PC-3 (cell line): ENCODE data around the gene POLD1. TPM values are rescaled to one million over a fixed set of nuclear protein-coding genes. Genes with fewer than 3 reads are reported as not detected.

Experiments
- ATAC-seq: fragments of 200-7000 bp; cut with Tn5 transposase; 2 replicates; pipeline ENCODE4 v1.9.1; 2020; ENCODE audit warnings: mild to moderate bottlenecking, moderate library complexity
- BruUV-seq: library from RNA; stranded (reverse); fragments of 400-500 nt; replicated peaks from 2 replicates; lab custom pipeline; 2021; lab: Mats Ljungman, UMichigan
- CTCF ChIA-PET: fragments of 300-600 bp; sonication (Branson Sonifier 250); formaldehyde crosslinking; loops from one replicate; lab custom pipeline; 2022; ENCODE audit warnings: antibody characterized with exemption; lab: Charles Lee
- POLR2A ChIA-PET: fragments of 300-600 bp; sonication (Branson Sonifier 250); formaldehyde crosslinking; loops from one replicate; lab custom pipeline; 2022; ENCODE audit warnings: antibody characterized with exemption; ENCODE audit not compliant: unreplicated experiment; lab: Charles Lee
- DNase-seq: peaks from one replicate; pipeline ENCODE4 v3.0.0-alpha.2; 2015
- H2AFZ ChIP-seq: fragments of 300-600 bp; sonication (generic); 2 replicates; pipeline ENCODE4 v1.6.0; 2016; ENCODE audit warnings: antibody characterized with exemption, low read length
- H3F3A ChIP-seq: fragments of 300-600 bp; sonication (generic); one replicate; pipeline ENCODE4 v1.6.0; 2017; ENCODE audit warnings: antibody characterized with exemption, low read length, control low read depth, mild to moderate bottlenecking; ENCODE audit not compliant: unreplicated experiment
- H3K27ac ChIP-seq: fragments of 300-600 bp; sonication (generic); 2 replicates; pipeline ENCODE4 v1.5.1; 2016; ENCODE audit warnings: mild to moderate bottlenecking, low read length
- H3K27me3 ChIP-seq: fragments of 300-600 bp; sonication (generic); 2 replicates; pipeline ENCODE4 v1.6.1; 2016; ENCODE audit warnings: low read length, mixed read lengths
- H3K36me3 ChIP-seq: fragments of 300-600 bp; sonication (generic); 2 replicates; pipeline ENCODE4 v1.6.1; 2016; ENCODE audit warnings: low read depth, mixed run types, low read length, mixed read lengths
- H3K4me1 ChIP-seq: fragments of 300-600 bp; sonication (generic); 2 replicates; pipeline ENCODE4 v1.5.1; 2016; ENCODE audit warnings: low read length; ENCODE audit not compliant: insufficient read depth
- H3K4me2 ChIP-seq: fragments of 300-600 bp; sonication (generic); 2 replicates; pipeline ENCODE4 v1.6.0; 2016; ENCODE audit warnings: low read length
- H3K4me3 ChIP-seq: fragments of 300-600 bp; sonication (generic); 2 replicates; pipeline ENCODE4 v1.5.1; 2016; ENCODE audit warnings: mild to moderate bottlenecking, low read length, mixed read lengths
- H3K79me2 ChIP-seq: fragments of 300-600 bp; sonication (generic); 2 replicates; pipeline ENCODE4 v1.6.1; 2017; ENCODE audit warnings: low read length, mixed read lengths
- H3K9ac ChIP-seq: fragments of 300-600 bp; sonication (generic); 2 replicates; pipeline ENCODE4 v1.6.0; 2016; ENCODE audit warnings: mild to moderate bottlenecking, low read length
- H3K9me2 ChIP-seq: fragments of 300-600 bp; sonication (generic); replicated peaks from 2 replicates; pipeline ENCODE4 v1.6.1; 2016; ENCODE audit warnings: mixed run types, low read length, mixed read lengths
- H3K9me3 ChIP-seq: fragments of 300-600 bp; sonication (generic); 2 replicates; pipeline ENCODE4 v1.6.1; 2016; ENCODE audit warnings: low read length, mixed read lengths
- H4K20me1 ChIP-seq: fragments of 300-600 bp; sonication (generic); 2 replicates; pipeline ENCODE4 v1.6.1; 2016; ENCODE audit warnings: low read length, mixed read lengths
- CTCF ChIP-seq: fragments of 300-600 bp; sonication (generic); conservative IDR thresholded peaks from 2 replicates; pipeline ENCODE4 v1.5.1; 2017; ENCODE audit warnings: antibody characterized with exemption, low read depth, mild to moderate bottlenecking, low read length
- EZH2 ChIP-seq: fragments of 300-600 bp; sonication (generic); IDR thresholded peaks from one replicate; pipeline ENCODE4 v1.6.1; 2017; ENCODE audit warnings: antibody characterized with exemption, mild to moderate bottlenecking, low read length; ENCODE audit not compliant: unreplicated experiment
- EZH2phosphoT487 ChIP-seq: fragments of 300-600 bp; sonication (generic); IDR thresholded peaks from 2 replicates; pipeline ENCODE4 v1.6.1; 2018; ENCODE audit warnings: mild to moderate bottlenecking, antibody characterized with exemption, low read length, borderline replicate concordance
- intact Hi-C: fragments of 100-400 bp; cut with micrococcal nuclease; formaldehyde crosslinking; loops from 2 replicates; pipeline ENCODE4 v1.9.0; 2023
- total RNA-seq: library from RNA; depleted of rRNA; stranded (reverse); fragments of >200 nt; gene quantifications from 2 replicates; pipeline ENCODE4 v1.2.3, GENCODE V29; 2014

Gene POLD1
- total RNA-seq, 1 experiment from 2014 or later, result 165 TPM

- Histone ChIP-seq H3K4me1 (no peaks in the 10 kb centered on the region; the same call in 1 of the 2 replicates), H3K27ac (no peak overlapping the region), H3K36me3 (no peaks in the 10 kb centered on the region), H2AFZ (no peak overlapping the region), H3F3A (no peaks in the 10 kb centered on the region), H3K79me2 (no peaks in the 10 kb centered on the region), H3K9ac (no peak overlapping the region), H3K4me3 (no peak overlapping the region), H3K9me3 (no peaks in the 10 kb centered on the region), H3K4me2 (no peak overlapping the region), H4K20me1 (no peaks in the 10 kb centered on the region), H3K9me2 (no peaks in the 10 kb centered on the region), H3K27me3 (peaks cover 26% of the 10 kb centered on the region)
- CTCF ChIA-PET, result no interaction called here
- POLR2A ChIA-PET, result no interaction called here
- BruUV-seq, result no TSS peak
- TF ChIP-seq CTCF (no peak), EZH2phosphoT487 (no peak), EZH2 (no peak)
- intact Hi-C loops, result no loop called here
- DNase-seq (no peak), ATAC-seq (no peak)
These were observed 36.0 kb downstream of the POLD1 start for GRCh38 chr19:50420127-50420526.

- H3K27ac ChIP-seq, result no peak overlapping the region
- H3K9me3 ChIP-seq, result no peaks in the 10 kb centered on the region
- H3F3A ChIP-seq, result no peaks in the 10 kb centered on the region
- no peak overlapping the region for H2AFZ ChIP-seq
- POLR2A ChIA-PET, result no interaction called here
- H4K20me1 ChIP-seq, result no peaks in the 10 kb centered on the region
- H3K9ac ChIP-seq, result no peak overlapping the region
- CTCF ChIA-PET, result no interaction called here
- DNase-seq (no peak), ATAC-seq (no peak)
- TF ChIP-seq EZH2, result no peak
- no peak for TF ChIP-seq EZH2phosphoT487
- TF ChIP-seq CTCF, result no peak
- H3K9me2 ChIP-seq, result no peaks in the 10 kb centered on the region
- H3K4me3 ChIP-seq, result no peak overlapping the region
- no peak overlapping the region for H3K4me2 ChIP-seq
- intact Hi-C loops, result no loop called here
- peaks cover 26% of the 10 kb centered on the region for H3K27me3 ChIP-seq
- no peaks in the 10 kb centered on the region for H3K36me3 ChIP-seq
- no peaks in the 10 kb centered on the region; the same call in 1 of the 2 replicates for H3K4me1 ChIP-seq
- BruUV-seq, result no TSS peak
- H3K79me2 ChIP-seq, result no peaks in the 10 kb centered on the region
These were observed 36.7 kb downstream of the POLD1 start for GRCh38 chr19:50420808-50421207.

GRCh38 chr19:50422397-50423278, 38.5 kb downstream of the POLD1 start:
- Histone ChIP-seq H4K20me1 (no peaks in the 10 kb centered on the region), H3F3A (no peaks in the 10 kb centered on the region), H3K4me1 (no peaks in the 10 kb centered on the region), H3K9me3 (no peaks in the 10 kb centered on the region), H3K79me2 (no peaks in the 10 kb centered on the region), H3K4me2 (no peak overlapping the region), H2AFZ (no peak overlapping the region), H3K27me3 (peaks cover 26% of the 10 kb centered on the region), H3K4me3 (no peak overlapping the region), H3K27ac (no peak overlapping the region), H3K9me2 (no peaks in the 10 kb centered on the region), H3K9ac (no peak overlapping the region), H3K36me3 (no peaks in the 10 kb centered on the region)
- DNase-seq, result no peak
- no TSS peak for BruUV-seq
- no peak for ATAC-seq
- ChIA-PET POLR2A (no interaction called here), CTCF (no interaction called here)
- intact Hi-C loops, result no loop called here
- no peak for TF ChIP-seq EZH2
- TF ChIP-seq CTCF, result no peak
- TF ChIP-seq EZH2phosphoT487, result no peak
